ENCODE data around the gene COX6B1.

Gene COX6B1

DNA sequence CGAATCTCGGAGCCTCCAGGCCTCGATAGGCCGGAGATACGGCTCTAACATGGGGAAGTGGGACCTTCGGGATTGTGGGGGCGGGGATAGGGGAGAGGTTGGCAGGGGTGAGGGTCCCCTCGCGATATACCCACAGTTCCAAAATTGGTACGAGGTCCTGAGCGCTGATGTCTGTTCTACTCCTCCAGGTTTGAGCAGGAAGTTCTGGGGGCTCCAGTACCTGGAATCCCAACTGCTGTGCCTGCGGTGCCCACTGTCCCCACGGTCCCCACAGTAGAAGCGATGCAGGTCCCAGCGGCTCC, 18.8 kb upstream of the COX6B1 start:
- DNase-seq (ENCODE audit: low spot score): no peak
- no peak for TF ChIP-seq CTCF (IDR thresholded peaks at IDR 0.05; ENCODE audit: borderline replicate concordance, control extremely low read depth, extremely low read depth, insufficient read depth, missing control alignments)
- in situ Hi-C loops (cut with MboI; ENCODE audit: low sequenced_read_pairs, unreplicated experiment): no loop called here

DNA sequence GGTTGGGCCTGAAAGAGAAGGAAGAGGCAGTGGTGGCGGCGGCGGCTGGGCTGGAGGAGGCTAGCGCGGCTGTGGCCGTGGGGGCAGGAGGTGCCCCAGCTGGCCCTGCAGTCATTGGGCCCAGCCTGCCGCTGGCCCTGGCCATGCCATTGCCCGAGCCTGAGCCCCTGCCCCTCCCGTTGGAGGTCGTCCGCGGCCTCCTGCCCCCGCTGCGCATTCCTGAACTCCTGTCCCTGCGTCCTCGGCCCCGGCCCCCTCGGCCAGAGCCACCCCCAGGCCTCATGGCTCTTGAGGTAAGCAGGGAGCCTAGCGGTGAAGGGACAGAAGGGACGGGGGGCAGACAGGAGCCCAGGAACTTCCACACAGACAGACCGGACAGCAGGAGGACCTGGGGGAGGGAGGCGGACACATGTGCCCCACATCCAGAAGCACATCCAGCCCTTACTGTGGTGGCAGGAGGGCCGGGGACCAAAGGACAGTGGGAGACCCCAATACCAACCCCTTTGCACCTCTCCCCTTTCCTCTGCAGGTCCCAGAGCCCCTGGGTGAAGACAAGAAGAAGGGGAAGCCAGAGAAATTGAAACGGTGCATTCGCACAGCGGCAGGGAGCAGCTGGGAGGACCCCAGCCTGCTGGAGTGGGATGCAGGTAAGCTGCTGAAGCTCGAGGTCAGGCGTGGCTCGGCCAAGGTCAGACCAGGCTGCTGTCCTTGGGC, 14.2 kb upstream of the COX6B1 start:
- no peak for TF ChIP-seq CTCF (IDR thresholded peaks at IDR 0.05; ENCODE audit: borderline replicate concordance, control extremely low read depth, extremely low read depth, insufficient read depth, missing control alignments)
- in situ Hi-C loops (cut with MboI; ENCODE audit: low sequenced_read_pairs, unreplicated experiment): no loop called here
- DNase-seq (ENCODE audit: low spot score): no peak

DNA sequence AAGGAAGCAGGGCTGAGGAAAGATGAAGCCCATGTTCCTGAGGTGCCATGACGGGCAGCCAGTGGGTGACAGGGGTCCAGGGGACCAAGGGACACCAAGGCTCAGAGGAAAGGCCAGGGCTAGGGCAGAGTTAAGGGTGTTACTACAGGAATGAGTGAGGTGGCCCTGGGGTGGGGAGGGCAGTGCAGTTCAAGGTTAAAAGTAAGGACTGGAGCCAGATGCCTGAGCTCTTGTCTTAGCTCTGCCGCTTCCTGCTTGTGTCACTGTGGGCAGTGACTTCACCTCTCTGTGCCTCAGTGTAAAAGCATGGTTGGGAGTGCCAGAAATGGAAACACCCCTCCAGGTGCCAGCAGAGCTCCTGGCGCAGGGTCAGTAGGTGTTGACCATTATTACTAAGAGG, 11.5 kb upstream of the COX6B1 start:
- in situ Hi-C loops (cut with MboI; ENCODE audit: low sequenced_read_pairs, unreplicated experiment): no loop called here
- no peak for DNase-seq (ENCODE audit: low spot score)
- TF ChIP-seq CTCF (IDR thresholded peaks at IDR 0.05; ENCODE audit: borderline replicate concordance, control extremely low read depth, extremely low read depth, insufficient read depth, missing control alignments): no peak

DNA sequence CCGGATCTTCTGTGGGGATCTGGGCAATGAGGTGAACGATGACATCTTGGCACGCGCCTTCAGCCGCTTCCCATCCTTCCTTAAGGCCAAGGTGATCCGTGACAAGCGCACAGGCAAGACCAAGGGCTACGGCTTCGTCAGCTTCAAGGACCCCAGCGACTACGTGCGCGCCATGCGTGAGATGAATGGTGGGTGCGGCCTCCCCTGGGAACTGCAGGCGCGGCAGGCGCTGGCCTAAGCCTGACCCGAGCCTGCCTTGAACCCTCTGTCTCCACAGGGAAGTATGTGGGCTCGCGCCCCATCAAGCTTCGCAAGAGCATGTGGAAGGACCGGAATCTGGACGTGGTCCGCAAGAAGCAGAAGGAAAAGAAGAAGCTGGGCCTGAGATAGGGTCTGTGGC, 11.0 kb upstream of the COX6B1 start:
- no peak for TF ChIP-seq CTCF (IDR thresholded peaks at IDR 0.05; ENCODE audit: borderline replicate concordance, control extremely low read depth, extremely low read depth, insufficient read depth, missing control alignments)
- in situ Hi-C loops (cut with MboI; ENCODE audit: low sequenced_read_pairs, unreplicated experiment): no loop called here

GRCh38 chr19:35639321-35639639, 8.8 kb upstream of the COX6B1 start:
- in situ Hi-C loops (cut with MboI; ENCODE audit: low sequenced_read_pairs, unreplicated experiment): no loop called here
- TF ChIP-seq CTCF (IDR thresholded peaks at IDR 0.05; ENCODE audit: borderline replicate concordance, control extremely low read depth, extremely low read depth, insufficient read depth, missing control alignments): no peak
- no peak for DNase-seq (ENCODE audit: low spot score)

More for the DNA sequence above, 11.0 kb upstream of the COX6B1 start:
- DNase-seq (ENCODE audit: low spot score): no peak

- no peak for DNase-seq (ENCODE audit: low spot score)
- TF ChIP-seq CTCF (IDR thresholded peaks at IDR 0.05; ENCODE audit: borderline replicate concordance, control extremely low read depth, extremely low read depth, insufficient read depth, missing control alignments): no peak
- in situ Hi-C loops (cut with MboI; ENCODE audit: low sequenced_read_pairs, unreplicated experiment): no loop called here
These were observed 8.3 kb upstream of the COX6B1 start for GRCh38 chr19:35639863-35640262.

Data from GM13976 (cell line).